Gastrocnemius medialis (tissue), 4 donors: Measurements from ENCODE around the gene MRTO4.

Source experiments
- CTCF ChIP-seq, 5 experiments: fragments of 450-650 bp in 3 of 5; fragments of 200-600 bp in 2 of 5; sonication (generic) in 2 of 5; IDR thresholded peaks in 4 of 5; conservative IDR thresholded peaks in 1 of 5; 1 replicate in 4 of 5; 2 replicates in 1 of 5; pipeline ENCODE4 v1.5.1; 2016 to 2019; ENCODE audit warnings: antibody characterized with exemption in 5 of 5, mild to moderate bottlenecking in 3 of 5, moderate library complexity in 3 of 5
- POLR2A ChIP-seq, 2 donors: fragments of 450-650 bp; IDR thresholded peaks; one replicate each; pipeline ENCODE4 v1.6.1; 2017; ENCODE audit warnings: antibody characterized with exemption in 2 of 2, mild to moderate bottlenecking in 2 of 2, moderate library complexity in 2 of 2

DNA sequence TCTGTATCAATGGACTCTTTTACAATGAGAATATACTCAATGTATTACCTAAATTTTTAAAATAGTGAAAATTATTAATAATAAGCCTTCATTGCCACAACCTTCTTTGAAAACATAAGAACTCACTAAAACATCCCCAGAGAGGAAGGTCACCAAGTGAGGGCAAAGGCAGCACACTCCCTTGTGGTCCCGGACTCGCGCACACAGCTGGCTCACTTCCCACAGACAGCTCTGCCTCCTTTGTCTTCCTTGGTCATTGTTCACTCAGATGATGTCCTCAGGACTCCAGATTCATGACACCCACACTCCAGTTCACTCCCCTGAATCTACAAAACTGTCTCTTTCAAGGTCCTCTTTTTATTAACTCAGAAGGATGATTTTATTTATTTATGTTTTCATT, 22.4 kb upstream of the MRTO4 start:
- TF ChIP-seq CTCF (IDR thresholded peaks at IDR 0.05 in 4 of 5, conservative IDR thresholded peaks at IDR 0.05 in 1 of 5) (no peak), POLR2A (IDR thresholded peaks at IDR 0.05) (no peak)
